CD4-positive, CD25-positive, alpha-beta regulatory T cell (primary cell): ENCODE measurements around the gene NXPE1. TPM values are rescaled to one million over a fixed set of nuclear protein-coding genes. Genes with fewer than 3 reads are reported as not detected.
A peak's percentile ranks its signal among the peaks of the same experiment; 100 is the strongest.

Source experiments
- ATAC-seq, 2 donors: fragments of 150-1000 bp; cut with Tn5 transposase; one replicate each; pipeline ENCODE4 v1.10.0; 2021; ENCODE audit warnings: low read depth in 2 of 2, moderate number of reproducible peaks in 2 of 2, moderate library complexity in 1 of 2
- DNase-seq, 3 donors: peaks; one replicate each; pipeline versions ENCODE4 v3.0.0 to v3.0.0-alpha.2; 2012 to 2022; ENCODE audit warnings: mixed read lengths in 1 of 3
- H3K27ac ChIP-seq: one replicate; pipeline ENCODE4 v1.7.0; 2013; ENCODE audit warnings: mild to moderate bottlenecking, low read length; ENCODE audit not compliant: insufficient read depth, poor library complexity, severe bottlenecking
- H3K27me3 ChIP-seq: one replicate; pipeline ENCODE4 v1.7.0; 2013; ENCODE audit warnings: low read length; ENCODE audit not compliant: control insufficient read depth, insufficient read depth
- H3K36me3 ChIP-seq: one replicate; pipeline ENCODE4 v1.7.0; 2013; ENCODE audit warnings: mild to moderate bottlenecking, low read length, moderate library complexity; ENCODE audit not compliant: control insufficient read depth, insufficient read depth
- H3K4me1 ChIP-seq: 2 replicates; pipeline ENCODE4 v1.7.0; 2013; ENCODE audit warnings: mild to moderate bottlenecking, low read length; ENCODE audit not compliant: insufficient read depth, control insufficient read depth, poor library complexity, severe bottlenecking
- H3K4me3 ChIP-seq: one replicate; pipeline ENCODE4 v1.7.0; 2013; ENCODE audit warnings: low read depth, mild to moderate bottlenecking, low read length, moderate library complexity
- H3K9me3 ChIP-seq, 2 experiments: 1 replicate in 1 of 2; 2 replicates in 1 of 2; pipeline ENCODE4 v1.7.0; 2013; ENCODE audit warnings: low read length in 2 of 2, mild to moderate bottlenecking in 1 of 2, moderate library complexity in 1 of 2; ENCODE audit not compliant: control insufficient read depth in 2 of 2
- H3K27ac Mint-ChIP-seq, 3 donors: one replicate each; pipeline ENCODE4 v1.8.0; 2020 to 2022; ENCODE audit warnings: mild to moderate bottlenecking in 3 of 3, mixed read lengths in 3 of 3, moderate library complexity in 2 of 3
- H3K27me3 Mint-ChIP-seq: one replicate; pipeline ENCODE4 v1.8.0; 2022; ENCODE audit warnings: mild to moderate bottlenecking, mixed read lengths
- H3K36me3 Mint-ChIP-seq: one replicate; pipeline ENCODE4 v1.8.0; 2020; ENCODE audit warnings: mixed read lengths
- H3K4me1 Mint-ChIP-seq, 4 donors: one replicate each; pipeline ENCODE4 v1.8.0; 2020 to 2022; ENCODE audit warnings: mixed read lengths in 4 of 4, mild to moderate bottlenecking in 1 of 4
- H3K4me3 Mint-ChIP-seq, 4 donors: one replicate each; pipeline ENCODE4 v1.8.0; 2020 to 2022; ENCODE audit warnings: mild to moderate bottlenecking in 4 of 4, mixed read lengths in 4 of 4, moderate library complexity in 3 of 4
- H3K9me3 Mint-ChIP-seq, 7 donors: one replicate each; pipeline ENCODE4 v1.8.0; 2020 to 2022; ENCODE audit warnings: mixed read lengths in 7 of 7, mild to moderate bottlenecking in 3 of 7, moderate library complexity in 2 of 7
- polyA plus RNA-seq, 4 donors: library from polyadenylated mRNA; unstranded; fragments of 300-500 nt; fragmentation: Illumina TruSeq; gene quantifications; one replicate each; pipeline ENCODE4 v1.2.3, GENCODE V29; 2021
- total RNA-seq: library from RNA; stranded (reverse); gene quantifications from one replicate; pipeline ENCODE4 v1.2.3, GENCODE V29; 2022

Gene NXPE1
- total and polyA plus RNA-seq, 5 donors from 2014 or later = not detected

- H3K27me3 ChIP-seq = no peaks in the 10 kb centered on the region
- no peak overlapping the region for H3K4me3 Mint-ChIP-seq
- no peaks in the 10 kb centered on the region for H3K27me3 Mint-ChIP-seq
These were observed 27.8 kb upstream of the NXPE1 start for GRCh38 chr11:114587398-114587953.

DNA sequence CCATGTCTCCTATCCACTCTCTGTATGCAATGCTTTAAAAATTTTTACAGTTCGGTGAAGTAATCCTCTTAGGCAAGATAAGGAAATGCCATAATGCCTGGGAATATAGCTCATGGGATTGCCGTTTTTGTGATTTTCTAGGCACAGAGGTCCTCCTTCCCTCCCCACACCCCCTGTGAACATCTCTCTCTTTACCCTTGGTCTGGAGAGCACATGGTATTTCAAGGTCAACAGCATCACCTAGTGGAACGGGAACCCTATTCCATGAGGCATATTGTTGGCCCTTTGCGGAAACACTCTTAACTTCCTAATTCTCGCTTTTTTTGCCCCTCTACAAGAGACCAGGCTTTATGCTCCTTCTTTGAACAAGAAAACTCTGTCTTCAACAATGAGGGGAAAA is 27.1 kb upstream of the NXPE1 start:
- H3K27ac Mint-ChIP-seq = no peak overlapping the region
- Histone ChIP-seq H3K36me3 (no peaks in the 10 kb centered on the region), H3K4me3 (no peak overlapping the region), H3K27ac (no peak overlapping the region), H3K4me1 (no peaks in the 10 kb centered on the region), H3K9me3 (peaks cover 13 to 29% of the 10 kb centered on the region in 2 experiments), H3K27me3 (no peaks in the 10 kb centered on the region)
- no peaks in the 10 kb centered on the region for H3K36me3 Mint-ChIP-seq
- no peaks in the 10 kb centered on the region for H3K4me1 Mint-ChIP-seq
- DNase-seq = no peak
- H3K4me3 Mint-ChIP-seq = no peak overlapping the region
- H3K27me3 Mint-ChIP-seq = no peaks in the 10 kb centered on the region
- H3K9me3 Mint-ChIP-seq = peaks cover 0 to 33% (median 15%) of the 10 kb centered on the region in 7 donors
- ATAC-seq = no peak

More at GRCh38 chr11:114587398-114587953, 27.8 kb upstream of the NXPE1 start:
- ATAC-seq = no peak
- Histone ChIP-seq H3K4me1 (no peaks in the 10 kb centered on the region), H3K4me3 (no peak overlapping the region), H3K9me3 (peaks cover 13 to 29% of the 10 kb centered on the region in 2 experiments), H3K27ac (no peak overlapping the region), H3K36me3 (no peaks in the 10 kb centered on the region)
- DNase-seq = no peak
- Mint-ChIP-seq H3K4me1 (no peaks in the 10 kb centered on the region), H3K36me3 (no peaks in the 10 kb centered on the region), H3K27ac (no peak overlapping the region), H3K9me3 (peaks cover 0 to 33% (median 15%) of the 10 kb centered on the region in 7 donors)

- no peaks in the 10 kb centered on the region for H3K4me1 ChIP-seq
- H3K36me3 Mint-ChIP-seq = no peaks in the 10 kb centered on the region
- peaks cover 0 to 12% (median 5%) of the 10 kb centered on the region in 7 donors for H3K9me3 Mint-ChIP-seq
- no peaks in the 10 kb centered on the region for H3K9me3 ChIP-seq
- no peak overlapping the region for H3K27ac Mint-ChIP-seq
- no peak for ATAC-seq
- no peak overlapping the region for H3K27ac ChIP-seq
- H3K4me3 ChIP-seq = no peak overlapping the region
- H3K4me1 Mint-ChIP-seq = no peaks in the 10 kb centered on the region
- no peak overlapping the region for H3K4me3 Mint-ChIP-seq
- H3K27me3 Mint-ChIP-seq = no peaks in the 10 kb centered on the region
- H3K27me3 ChIP-seq = no peaks in the 10 kb centered on the region
- DNase-seq = peak in 1 of 3 donors; percentile 7
- H3K36me3 ChIP-seq = no peaks in the 10 kb centered on the region
These were observed 12.0 kb upstream of the NXPE1 start for GRCh38 chr11:114571712-114572111.

DNA sequence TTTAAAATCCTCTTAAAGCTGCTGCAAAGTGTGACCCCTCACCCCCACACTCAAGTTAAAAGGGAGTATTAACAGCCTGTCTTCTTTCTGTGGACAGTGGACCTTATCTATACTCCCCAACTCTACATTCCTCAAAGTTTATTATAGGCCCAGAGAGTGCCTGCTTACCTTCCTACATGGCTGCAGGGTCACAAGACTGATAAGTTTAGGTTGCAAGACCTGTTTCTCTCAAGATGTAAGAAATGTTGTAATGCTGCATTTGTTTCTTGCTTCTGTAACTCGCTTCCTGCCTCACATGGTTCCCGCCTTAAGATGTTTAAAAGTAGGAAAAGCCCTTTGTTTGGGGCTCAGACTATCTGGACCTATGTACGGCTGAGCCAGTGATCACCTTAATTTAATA is 10.1 kb upstream of the NXPE1 start:
- Mint-ChIP-seq H3K4me3 (no peak overlapping the region), H3K36me3 (no peaks in the 10 kb centered on the region), H3K27ac (no peak overlapping the region), H3K4me1 (no peaks in the 10 kb centered on the region), H3K9me3 (peaks cover 0 to 7% (median 0%) of the 10 kb centered on the region in 7 donors), H3K27me3 (no peaks in the 10 kb centered on the region)
- no peaks in the 10 kb centered on the region for H3K27me3 ChIP-seq
- H3K36me3 ChIP-seq = no peaks in the 10 kb centered on the region
- no peak overlapping the region for H3K4me3 ChIP-seq
- H3K4me1 ChIP-seq = no peaks in the 10 kb centered on the region
- DNase-seq (no peak), ATAC-seq (no peak)
- no peaks in the 10 kb centered on the region for H3K9me3 ChIP-seq
- H3K27ac ChIP-seq = no peak overlapping the region

- ATAC-seq (no peak), DNase-seq (no peak)
- Histone ChIP-seq H3K27ac (no peak overlapping the region), H3K36me3 (no peaks in the 10 kb centered on the region), H3K4me1 (no peaks in the 10 kb centered on the region), H3K27me3 (no peaks in the 10 kb centered on the region), H3K4me3 (no peak overlapping the region), H3K9me3 (no peaks in the 10 kb centered on the region)
- no peaks in the 10 kb centered on the region for H3K36me3 Mint-ChIP-seq
- H3K4me3 Mint-ChIP-seq = no peak overlapping the region
- peaks cover 0 to 3% (median 0%) of the 10 kb centered on the region in 7 donors for H3K9me3 Mint-ChIP-seq
- H3K27ac Mint-ChIP-seq = no peak overlapping the region
- peaks cover 4% of the 10 kb centered on the region for H3K27me3 Mint-ChIP-seq
- no peaks in the 10 kb centered on the region for H3K4me1 Mint-ChIP-seq
These were observed 6.6 kb upstream of the NXPE1 start for GRCh38 chr11:114566276-114566675.

GRCh38 chr11:114564831-114565230 is 5.2 kb upstream of the NXPE1 start:
- Mint-ChIP-seq H3K36me3 (no peaks in the 10 kb centered on the region), H3K4me3 (no peak overlapping the region), H3K9me3 (peaks cover 0 to 3% (median 0%) of the 10 kb centered on the region in 7 donors), H3K27ac (no peak overlapping the region), H3K27me3 (peaks cover 4% of the 10 kb centered on the region), H3K4me1 (no peaks in the 10 kb centered on the region)
- ATAC-seq = no peak
- no peak for DNase-seq
- H3K9me3 ChIP-seq = no peaks in the 10 kb centered on the region
- no peak overlapping the region for H3K27ac ChIP-seq
- no peak overlapping the region for H3K4me3 ChIP-seq
- H3K36me3 ChIP-seq = no peaks in the 10 kb centered on the region
- H3K27me3 ChIP-seq = no peaks in the 10 kb centered on the region
- no peaks in the 10 kb centered on the region for H3K4me1 ChIP-seq

GRCh38 chr11:114563077-114563476 is 3.4 kb upstream of the NXPE1 start:
- Mint-ChIP-seq H3K9me3 (peaks cover 0 to 3% (median 0%) of the 10 kb centered on the region in 7 donors), H3K27me3 (peaks cover 4% of the 10 kb centered on the region), H3K4me1 (no peaks in the 10 kb centered on the region), H3K36me3 (no peaks in the 10 kb centered on the region), H3K4me3 (no peak overlapping the region), H3K27ac (no peak overlapping the region)
- DNase-seq (no peak), ATAC-seq (no peak)
- Histone ChIP-seq H3K9me3 (no peaks in the 10 kb centered on the region), H3K27me3 (no peaks in the 10 kb centered on the region), H3K4me1 (no peaks in the 10 kb centered on the region), H3K36me3 (no peaks in the 10 kb centered on the region), H3K4me3 (no peak overlapping the region), H3K27ac (no peak overlapping the region)

- Mint-ChIP-seq H3K36me3 (no peaks in the 10 kb centered on the region), H3K27me3 (peaks cover 4% of the 10 kb centered on the region), H3K4me3 (no peak overlapping the region), H3K9me3 (peaks cover 0 to 3% (median 0%) of the 10 kb centered on the region in 7 donors), H3K4me1 (no peaks in the 10 kb centered on the region), H3K27ac (no peak overlapping the region)
- DNase-seq = no peak
- Histone ChIP-seq H3K4me3 (no peak overlapping the region), H3K36me3 (no peaks in the 10 kb centered on the region), H3K9me3 (no peaks in the 10 kb centered on the region), H3K4me1 (no peaks in the 10 kb centered on the region), H3K27ac (no peak overlapping the region), H3K27me3 (no peaks in the 10 kb centered on the region)
- no peak for ATAC-seq
These were observed 2.7 kb upstream of the NXPE1 start for GRCh38 chr11:114562166-114562916.
